Fibroblast of gingiva (primary cell): ENCODE results near the gene RPS6KA3.
A peak's percentile ranks its signal among the peaks of the same experiment; 100 is the strongest.
"Not testable (repeated sequence)": the region's sequence is repeated elsewhere in the genome, so short reads cannot be mapped to it uniquely, and the experiment has no call there.

Experiments used
- DNase-seq: peaks from one replicate; pipeline ENCODE4 v3.0.0-alpha.2; 2011; ENCODE audit warnings: low read depth

Gene RPS6KA3

DNA sequence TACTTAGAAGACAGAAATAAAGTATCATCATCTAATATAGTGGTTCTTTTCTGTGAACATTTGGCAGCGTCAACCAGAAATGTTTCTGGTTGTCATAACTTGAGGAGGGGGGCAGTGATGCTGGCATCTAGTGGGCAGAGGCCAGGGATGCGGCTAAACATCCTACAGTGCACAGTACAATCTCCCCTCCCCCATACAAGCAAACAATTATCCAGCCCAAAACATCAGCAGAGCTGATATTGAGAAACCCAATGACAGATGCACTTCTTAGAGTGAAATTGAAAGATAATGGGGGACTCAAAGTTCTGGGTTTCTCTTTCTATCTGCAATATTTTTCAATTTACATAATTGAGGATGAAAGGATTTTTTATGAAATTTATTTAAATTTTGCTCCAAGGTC lies 123.1 kb downstream of the RPS6KA3 start:
- no peak for DNase-seq

DNA sequence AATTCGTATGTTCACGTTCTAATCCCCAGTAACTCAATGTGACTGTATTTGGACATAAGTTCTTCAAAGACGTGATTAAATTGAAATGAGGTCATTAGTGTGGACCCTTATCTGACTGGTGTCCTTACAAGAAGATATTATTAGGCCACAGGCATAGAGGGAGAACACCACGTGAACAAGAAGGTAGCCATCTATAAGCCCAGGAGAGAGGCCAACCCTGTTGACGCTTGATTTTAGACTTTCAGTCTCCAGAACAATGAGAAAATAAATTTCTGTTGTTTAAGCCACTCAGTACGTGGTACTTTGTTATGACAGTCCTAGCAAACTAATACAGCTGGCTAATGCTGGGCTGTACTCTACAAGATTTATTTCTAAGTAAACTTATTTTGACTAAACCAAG lies 123.6 kb downstream of the RPS6KA3 start:
- no peak for DNase-seq

DNA sequence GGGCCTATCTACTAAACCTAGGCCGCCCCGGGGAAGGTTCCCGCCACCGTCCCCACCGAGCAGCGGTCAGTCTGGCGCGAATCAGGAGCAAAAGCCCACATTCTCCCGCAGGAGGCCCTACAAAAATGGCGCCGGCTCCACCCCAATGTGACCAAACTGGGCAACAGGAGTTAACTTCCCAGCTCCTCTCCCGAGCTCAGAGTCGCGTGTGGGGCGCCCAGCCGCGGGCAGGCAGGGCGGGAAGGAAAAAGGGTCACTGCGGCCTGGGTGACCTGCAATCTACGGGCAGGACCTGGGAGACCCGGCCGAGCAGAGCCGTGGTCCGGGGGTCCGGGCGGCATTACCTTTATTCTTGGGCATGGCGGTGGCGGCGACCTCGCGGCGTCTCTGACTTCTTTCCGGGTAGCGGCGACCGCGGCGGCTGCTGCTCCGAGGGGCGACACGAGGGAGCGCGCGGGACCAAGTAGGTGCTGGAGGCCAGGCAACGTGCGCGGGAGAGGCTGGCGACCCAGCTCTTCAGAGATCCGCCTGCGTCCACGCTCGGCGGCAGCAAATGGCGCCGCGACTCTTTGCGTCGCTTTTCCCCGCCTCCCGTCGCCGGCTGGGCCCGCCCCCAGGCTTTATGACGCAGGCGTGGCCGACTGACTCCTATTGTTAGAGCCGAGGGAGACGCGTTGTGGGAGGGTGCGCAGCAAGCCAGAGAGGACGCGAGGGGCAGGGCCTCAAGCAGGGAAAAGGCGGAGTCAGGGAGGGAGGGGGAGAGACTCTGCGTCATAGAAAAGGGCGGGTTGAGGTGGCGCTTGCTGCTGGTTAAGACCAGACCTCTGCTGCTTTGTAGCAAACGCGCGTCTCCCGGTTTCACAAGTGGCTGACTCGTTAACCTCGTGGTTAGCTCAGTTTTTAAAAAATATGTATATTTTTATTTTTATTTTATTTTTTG lies 125.2 kb downstream of the RPS6KA3 start, which contains the start of gene EIF1AX:
Gene EIF1AX (minus strand): TSS at position 558 of the 940 bp plus-strand sequence. CDS start 198 bp downstream, at position 360.
- DNase-seq: peak; percentile 97

DNA sequence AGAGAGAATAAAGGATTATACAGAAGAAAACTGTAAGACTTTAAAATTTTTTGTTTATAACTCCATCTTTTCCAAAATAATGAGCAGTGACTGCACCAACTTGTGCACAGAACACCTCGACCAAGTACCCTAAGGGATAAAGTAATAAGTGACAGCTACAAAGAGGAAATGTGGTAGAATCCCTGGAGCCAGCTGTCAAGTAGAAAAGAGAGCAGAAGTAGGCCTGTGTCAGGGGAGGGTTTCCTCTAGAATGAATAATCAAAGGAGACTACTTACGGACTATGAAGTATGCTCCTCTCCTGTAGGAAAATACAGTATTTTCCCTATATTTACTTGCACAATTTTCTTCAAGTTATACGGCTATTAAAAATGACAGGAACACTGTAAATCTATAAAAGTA lies 126.3 kb downstream of the RPS6KA3 start:
- no peak for DNase-seq

DNA sequence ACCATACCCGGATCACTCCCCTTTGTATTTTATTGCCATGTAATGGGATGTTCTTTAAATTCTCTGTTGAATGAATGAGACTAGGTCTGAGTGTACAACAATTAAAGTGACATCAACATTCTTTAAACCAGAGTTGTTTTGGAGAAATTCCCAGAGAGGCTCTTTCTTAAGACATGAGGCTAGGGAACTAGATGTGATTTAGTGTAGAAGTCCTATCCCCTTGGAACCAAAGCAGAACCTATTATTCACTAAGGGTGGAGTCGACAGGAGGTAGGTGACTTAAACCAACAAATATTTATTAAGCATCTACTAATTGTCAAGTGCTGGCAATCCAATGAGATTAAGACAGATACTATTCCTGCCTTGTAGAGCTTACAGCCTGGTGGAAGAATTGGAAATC lies 126.7 kb downstream of the RPS6KA3 start:
- DNase-seq: peak; percentile 55

DNA sequence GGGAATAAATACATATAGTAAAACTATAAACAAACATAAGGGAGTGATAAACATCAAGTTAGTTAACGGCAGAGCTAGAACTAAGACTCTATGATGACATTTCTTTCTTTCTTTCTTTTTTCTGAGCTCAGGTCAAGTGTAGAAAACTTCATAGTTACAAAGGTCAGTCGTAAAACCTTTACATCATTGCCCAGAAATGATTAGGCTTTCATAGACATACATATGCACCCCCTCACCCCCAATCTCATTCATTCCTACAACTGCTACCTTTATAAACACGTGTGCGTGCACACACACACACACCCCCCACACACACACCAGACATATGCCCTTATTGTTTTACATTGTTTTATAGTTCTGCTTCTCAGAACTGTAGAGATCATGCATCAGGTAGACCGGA lies 130.8 kb downstream of the RPS6KA3 start:
- no peak for DNase-seq

DNA sequence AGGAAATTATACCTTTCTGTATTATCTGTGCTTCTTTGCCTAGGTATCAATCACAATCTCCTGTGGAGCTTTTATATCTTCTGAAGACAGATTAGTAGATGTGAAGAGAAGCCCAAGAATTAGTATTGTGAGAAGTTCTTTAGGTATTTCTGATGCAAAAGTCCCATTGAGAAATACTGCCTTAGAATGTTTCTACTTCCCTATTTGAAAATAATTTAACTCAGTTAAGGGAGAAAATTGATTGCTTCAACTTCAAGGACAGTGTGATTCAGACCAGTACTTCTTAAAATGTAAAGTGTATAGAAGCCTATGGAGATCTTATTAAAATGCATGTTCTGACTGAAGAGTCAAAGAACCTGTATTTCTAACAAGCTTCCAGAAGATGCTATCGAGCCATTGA lies 134.0 kb downstream of the RPS6KA3 start:
- DNase-seq: no peak

DNA sequence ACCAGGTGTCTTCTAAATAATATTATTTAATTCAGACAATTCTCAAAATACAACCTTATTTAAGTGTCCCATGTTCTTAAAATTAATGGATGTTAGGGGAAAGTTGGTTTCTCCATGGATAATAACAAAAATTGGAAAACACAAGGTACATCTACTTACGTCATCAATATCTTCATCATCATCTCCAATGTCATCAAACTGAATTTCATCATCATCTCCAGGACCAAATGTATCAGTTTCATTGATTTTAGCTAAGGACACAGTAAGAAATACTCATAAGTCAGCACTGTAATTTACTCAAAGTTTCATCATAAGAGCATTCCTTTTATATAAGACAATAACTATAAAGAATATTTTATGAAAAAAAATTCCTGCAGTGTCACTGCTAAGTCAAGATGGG lies 136.4 kb downstream of the RPS6KA3 start:
- peak; percentile 21 for DNase-seq

DNA sequence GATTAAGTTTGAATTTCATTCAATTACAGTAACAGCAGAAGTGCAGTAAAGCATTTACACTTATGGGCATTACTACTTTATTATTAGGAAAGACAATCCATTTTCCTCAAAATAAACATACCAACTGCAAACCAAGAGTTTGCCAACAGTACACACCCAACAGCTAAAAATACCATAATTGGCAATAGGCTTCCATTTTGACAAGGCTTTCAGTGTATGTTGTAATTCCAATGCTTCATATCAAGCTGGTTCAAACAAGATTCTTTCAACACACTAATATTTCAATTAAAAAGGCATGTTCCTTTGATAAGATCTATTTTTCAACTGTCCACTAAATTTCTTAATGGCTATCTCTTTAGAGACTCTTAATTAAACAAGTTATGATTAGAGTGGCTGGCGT lies 137.2 kb downstream of the RPS6KA3 start:
- DNase-seq: peak; percentile 30

DNA sequence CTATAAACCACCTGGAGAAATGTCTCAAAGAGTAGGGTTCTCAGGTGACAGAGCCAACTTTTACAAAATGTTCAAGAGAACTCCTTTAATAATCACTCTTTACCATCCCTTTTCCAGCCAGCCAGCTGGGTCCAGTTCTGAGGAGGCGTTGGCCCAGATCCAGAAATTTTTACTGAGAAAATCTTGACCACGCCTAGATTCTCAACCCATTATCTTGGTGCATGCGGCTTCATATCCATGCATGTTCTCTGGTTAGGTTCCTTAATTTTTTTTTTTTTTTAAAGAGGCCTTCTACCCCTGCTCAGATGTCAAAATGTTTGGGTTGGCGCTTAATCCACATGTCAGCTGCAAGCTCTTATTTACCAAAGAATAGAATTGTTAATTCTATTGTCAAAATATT lies 138.0 kb downstream of the RPS6KA3 start:
- DNase-seq: no peak

DNA sequence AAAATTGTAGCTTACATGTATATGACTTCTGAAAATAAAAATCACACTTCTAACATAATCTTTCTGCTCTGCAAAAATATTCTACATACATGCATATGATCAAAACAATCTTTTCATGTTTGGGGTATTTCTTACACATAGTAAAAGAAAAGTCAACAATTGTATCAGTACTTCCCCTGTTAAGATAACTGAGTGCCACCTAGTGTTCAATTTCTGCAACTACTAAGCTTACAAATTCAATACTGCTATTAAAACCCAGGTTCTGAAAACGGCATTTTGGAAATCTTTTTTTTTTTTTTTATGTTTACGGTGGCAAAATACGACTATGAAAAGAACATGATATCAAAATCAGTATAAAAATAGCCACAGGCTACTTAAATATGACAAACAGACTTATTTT lies 139.3 kb downstream of the RPS6KA3 start:
- DNase-seq: not testable (repeated sequence)

DNA sequence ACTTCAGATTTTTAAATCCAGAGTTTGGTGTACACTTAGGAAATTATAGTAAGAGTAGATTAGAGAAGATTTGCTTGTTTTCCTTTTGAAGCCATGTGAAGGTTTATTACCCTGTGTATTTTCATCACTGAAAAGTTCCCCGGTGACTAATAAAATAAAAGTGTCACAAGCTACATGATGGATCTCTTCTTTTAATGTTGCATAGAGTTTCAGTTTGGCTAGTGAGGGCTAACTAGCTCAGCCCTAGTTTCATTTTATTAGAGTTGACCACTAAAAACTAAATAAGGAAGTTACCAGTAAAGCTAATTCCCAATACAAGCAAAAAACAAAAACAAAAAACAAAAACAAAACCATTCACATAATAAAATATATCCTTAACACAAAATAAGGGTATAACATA lies 139.9 kb downstream of the RPS6KA3 start:
- DNase-seq: not testable (repeated sequence)

DNA sequence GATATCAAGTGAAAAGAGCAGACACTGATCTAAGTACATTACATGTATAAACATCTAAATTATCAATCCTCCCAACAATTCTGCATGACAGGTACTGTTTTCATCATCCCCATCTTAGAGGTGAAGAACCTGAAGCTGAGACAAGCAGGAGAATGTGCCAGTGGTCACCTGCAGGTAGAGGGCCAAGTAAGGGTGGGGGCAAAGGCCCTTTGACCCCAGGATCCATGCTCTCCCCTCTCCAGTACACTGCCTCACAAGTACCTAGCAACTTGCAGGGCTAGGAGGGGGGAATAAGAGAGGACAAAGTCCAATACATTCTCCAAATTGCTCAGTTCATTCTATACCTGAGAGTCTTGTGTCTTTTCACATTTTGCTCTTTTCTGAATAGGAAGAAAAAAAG lies 141.7 kb downstream of the RPS6KA3 start:
- no peak for DNase-seq

DNA sequence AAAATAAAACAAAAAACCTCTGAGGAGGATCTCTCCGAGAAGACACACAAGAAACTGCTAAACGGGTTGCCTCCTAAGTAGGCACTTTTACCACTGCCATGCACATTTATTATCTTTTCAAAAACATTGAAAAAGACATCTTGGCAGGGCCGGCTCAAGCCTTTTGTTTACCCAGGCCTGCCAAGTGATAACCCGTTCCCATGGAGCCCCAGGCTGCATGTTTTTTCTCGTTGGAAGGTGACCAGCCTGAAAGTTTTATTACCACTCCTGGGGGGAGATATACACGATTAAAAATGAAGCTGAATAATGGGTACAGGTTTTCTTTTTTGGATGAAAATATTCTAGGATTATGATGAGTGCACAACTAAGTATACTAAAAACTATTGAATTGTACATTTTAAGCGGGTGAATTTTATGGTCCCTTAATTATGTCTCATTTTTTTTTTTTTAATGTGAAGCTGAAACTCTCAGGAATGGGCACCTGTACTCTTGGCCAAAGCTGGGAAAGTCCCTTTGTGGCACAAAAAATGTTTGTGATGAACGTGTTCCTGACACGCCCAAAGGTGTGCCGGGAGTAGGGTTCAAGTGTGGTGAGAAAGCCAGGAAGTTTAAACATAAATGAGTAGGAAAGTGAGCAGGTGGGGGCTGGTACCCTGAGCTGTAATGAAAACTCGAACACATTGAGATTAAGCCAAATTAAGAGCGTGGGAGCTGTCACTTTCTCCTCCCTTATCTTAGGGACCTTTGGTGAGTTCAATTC lies 148.5 kb downstream of the RPS6KA3 start:
- no peak for DNase-seq

DNA sequence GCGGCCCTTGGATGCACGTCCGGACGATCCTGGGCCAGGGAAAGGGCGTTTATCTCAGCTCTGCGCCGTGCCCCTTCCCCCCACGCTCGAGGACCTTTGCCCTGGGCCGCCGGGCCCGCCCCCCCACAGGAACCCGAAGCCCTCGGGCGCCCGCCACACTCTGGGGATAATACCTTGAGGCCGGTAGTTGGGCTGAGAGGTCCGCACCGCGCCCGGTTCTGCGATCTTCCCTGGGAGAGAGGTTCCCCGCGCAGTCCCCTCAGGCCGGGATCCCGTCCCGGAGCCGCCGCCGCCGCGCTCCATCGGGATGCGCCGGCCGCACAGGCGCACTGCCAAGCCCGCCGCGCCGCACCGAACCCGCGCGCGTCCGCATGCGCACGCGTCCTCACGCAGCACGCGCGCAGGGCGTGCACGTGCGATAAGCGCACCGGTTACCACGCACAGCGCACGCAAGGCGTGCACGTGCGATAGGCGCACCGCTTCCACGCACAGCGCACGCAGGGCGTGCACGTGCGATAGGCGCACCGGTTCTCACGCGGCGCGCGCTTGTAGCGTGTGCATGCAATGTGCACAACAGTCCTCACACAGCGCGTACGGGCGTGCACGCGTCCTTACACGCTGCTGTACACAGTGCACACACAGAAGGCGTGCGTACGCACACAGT lies 150.0 kb downstream of the RPS6KA3 start, which contains the start of gene MAP7D2:
Gene MAP7D2 (minus strand): TSS at position 331 of the 664 bp plus-strand sequence. CDS start 28 bp downstream, at position 303.
- no peak for DNase-seq

DNA sequence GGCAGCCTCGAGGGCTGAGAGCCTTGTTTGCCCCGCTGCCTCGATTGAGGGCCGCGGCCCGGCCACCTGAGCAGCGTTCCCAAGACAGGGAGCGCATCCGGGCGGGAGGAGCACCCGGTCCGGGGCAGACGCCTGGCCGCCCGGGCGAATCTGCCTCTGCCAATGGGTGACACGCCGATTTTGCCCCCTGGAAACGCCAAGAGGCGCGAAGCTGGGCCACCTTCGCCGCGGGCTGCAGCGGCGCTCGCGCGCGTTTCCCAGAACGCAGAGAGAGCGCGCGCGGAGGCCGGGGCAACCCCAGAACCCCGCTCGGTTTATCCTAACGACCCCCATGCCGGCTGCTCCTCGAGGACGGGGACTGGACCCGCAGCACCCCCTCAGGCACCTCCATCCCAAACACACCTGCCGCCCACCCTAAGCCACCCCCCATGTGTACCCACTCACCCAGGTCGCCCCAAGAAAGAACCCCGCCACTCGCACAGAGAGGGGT lies 150.6 kb downstream of the RPS6KA3 start:
- DNase-seq: no peak

DNA sequence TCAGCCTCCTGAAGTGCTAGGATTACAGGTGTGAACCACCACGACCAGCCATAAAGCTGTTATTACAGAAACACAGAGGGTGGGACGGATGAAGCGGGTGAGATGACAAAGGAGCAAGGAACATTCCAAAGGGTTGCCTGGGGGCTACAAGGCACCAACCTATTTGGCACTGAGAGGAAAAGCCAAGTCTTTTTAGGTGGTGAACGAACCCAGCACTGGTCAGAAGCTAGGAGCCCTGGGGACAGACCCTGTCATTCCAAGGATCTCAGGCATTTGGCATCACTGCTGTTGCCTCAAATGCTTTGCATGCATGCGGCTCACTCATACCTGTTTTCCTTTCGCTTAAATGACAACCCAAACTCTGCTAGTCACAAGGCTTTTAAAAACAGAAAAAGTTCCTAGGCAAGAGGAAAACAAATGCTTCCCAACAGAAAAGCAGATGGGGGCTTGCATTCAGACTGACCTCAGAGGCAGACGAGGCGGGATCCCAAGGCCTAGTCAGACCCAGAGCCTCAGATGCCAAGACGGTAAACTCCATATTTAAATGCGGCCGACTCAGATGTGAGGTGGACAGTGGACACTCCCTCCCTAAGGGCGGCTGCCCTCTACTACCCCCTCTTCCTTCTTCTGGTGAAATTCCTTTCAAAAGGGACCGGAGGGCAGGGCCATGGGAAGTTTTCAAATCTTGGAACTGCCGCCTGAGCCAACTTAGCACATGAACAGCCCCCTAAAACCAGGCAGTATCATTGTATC lies 154.5 kb downstream of the RPS6KA3 start:
- DNase-seq: no peak

DNA sequence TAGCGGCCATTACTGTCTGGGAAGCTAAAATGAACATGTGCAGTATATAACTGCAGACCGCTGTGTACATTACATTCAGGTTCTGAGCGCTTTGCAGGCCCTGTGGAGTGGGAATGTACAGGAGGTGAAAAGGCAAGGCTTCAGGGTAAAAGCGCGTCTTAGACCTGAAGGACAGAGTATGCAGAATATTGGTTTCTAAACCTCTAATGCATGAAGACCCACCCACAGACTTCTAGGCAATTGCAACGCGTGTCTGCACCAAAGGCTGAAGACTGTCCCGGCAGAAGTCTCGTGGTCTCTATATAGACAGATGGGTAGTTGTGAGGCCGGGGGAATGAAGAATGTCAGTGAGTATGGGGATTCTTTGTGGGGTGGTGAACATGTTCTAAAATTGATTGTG lies 155.4 kb downstream of the RPS6KA3 start:
- no peak for DNase-seq

DNA sequence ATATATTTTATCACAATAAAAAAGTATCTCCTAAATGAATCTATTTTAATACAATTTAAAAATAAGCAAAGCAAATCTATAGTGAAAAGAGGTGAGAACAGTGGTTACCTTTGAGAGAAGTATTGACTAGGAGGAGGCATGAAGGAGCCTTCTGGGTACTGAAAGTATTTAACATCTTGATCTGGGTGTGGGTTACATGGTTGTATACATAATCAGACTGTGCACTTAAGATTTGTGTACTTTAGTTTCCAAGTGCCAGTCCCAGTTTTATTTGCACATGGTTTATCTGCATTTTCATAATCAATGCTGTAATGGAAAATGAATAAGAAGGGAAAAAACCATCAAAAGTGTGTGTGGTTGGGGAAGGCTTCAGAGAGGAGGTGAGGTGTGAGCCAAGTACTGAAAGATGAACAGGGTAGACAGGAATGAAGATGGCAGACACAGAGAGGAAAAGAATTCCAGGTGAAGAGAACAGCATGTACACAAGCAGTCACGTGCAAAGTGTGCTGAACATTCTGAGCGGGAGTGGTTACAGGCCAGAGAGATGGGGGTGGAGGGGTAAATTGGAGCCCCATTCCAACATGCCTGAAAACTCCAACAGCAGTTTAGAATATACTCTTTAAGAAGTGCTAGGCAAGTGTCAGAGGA lies 164.7 kb downstream of the RPS6KA3 start:
- DNase-seq: no peak
